ENCODE data around the gene DBX2.

GRCh38 chr12:44968965-44969364, 81.9 kb downstream of the DBX2 start:
- TF ChIP-seq CTCF (IDR thresholded peaks at IDR 0.05): no peak
- no peak for TF ChIP-seq POLR2A (IDR thresholded peaks at IDR 0.05)
